Measurements from ENCODE around the gene LGALS3BP.
A peak's percentile ranks its signal among the peaks of the same experiment; 100 is the strongest.

Gene LGALS3BP

GRCh38 chr17:78929908-78930775 is 49.6 kb downstream of the LGALS3BP start:
- H3K4me3 ChIP-seq (ENCODE audit: low read depth, low read length): no peak overlapping the region
- H3K9me3 ChIP-seq (ENCODE audit: severe bottlenecking): no peaks in the 10 kb centered on the region
- DNase-seq: no peak
- no peaks in the 10 kb centered on the region for H3K36me3 ChIP-seq
- TF ChIP-seq, protein P1, sequence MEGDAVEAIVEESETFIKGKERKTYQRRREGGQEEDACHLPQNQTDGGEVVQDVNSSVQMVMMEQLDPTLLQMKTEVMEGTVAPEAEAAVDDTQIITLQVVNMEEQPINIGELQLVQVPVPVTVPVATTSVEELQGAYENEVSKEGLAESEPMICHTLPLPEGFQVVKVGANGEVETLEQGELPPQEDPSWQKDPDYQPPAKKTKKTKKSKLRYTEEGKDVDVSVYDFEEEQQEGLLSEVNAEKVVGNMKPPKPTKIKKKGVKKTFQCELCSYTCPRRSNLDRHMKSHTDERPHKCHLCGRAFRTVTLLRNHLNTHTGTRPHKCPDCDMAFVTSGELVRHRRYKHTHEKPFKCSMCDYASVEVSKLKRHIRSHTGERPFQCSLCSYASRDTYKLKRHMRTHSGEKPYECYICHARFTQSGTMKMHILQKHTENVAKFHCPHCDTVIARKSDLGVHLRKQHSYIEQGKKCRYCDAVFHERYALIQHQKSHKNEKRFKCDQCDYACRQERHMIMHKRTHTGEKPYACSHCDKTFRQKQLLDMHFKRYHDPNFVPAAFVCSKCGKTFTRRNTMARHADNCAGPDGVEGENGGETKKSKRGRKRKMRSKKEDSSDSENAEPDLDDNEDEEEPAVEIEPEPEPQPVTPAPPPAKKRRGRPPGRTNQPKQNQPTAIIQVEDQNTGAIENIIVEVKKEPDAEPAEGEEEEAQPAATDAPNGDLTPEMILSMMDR (IDR thresholded peaks at IDR 0.05; ENCODE audit: low read depth, low read length): no peak
- no peaks in the 10 kb centered on the region for H3K27me3 ChIP-seq (ENCODE audit: insufficient read depth, low read depth, severe bottlenecking)
- no peak overlapping the region for H3K27ac ChIP-seq

DNA sequence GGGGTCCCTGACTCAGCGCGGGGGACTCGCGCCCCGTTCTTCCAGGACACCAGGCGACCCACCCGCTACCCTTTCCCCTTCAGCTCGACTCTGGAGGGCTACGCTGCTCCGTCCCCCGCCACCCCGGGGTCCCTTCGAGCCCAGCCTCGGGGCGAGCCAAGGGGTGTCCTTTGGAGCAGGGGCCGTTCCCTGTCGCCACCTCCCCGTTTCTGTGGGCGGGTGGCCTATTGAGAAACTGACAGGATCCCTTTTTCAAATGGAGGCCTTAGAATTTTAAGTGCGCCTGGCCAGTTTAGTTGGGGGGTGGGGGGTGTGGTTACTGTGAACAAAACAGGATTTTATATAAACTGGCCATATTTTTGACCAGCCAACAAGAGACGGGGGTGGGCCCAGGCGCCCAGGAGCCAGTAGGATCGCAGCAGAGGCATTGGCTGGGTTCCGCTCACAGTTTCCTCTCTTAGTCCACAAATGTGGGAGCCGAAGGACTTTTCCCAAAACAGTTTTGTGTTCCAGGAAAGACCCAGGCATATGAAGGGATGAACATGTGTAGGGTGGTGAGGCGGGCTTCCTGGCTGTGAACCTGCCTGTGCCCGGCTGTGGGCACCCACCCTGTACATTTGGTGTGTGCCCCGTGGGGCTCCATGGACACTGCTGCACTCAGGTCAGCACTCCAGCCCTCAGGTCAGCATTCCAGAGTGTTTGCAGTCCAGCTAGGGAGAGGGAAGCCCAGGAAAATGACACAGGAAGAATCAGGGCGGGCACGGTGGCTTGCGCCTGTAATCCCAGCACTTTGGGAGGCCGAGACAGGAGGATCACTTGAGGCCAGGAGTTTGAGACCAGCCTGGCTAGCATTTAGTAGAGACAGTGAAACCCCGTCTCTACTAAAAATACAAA is 53.8 kb downstream of the LGALS3BP start:
- H3K27ac ChIP-seq: peak overlapping the region; percentile 95
- no peaks in the 10 kb centered on the region for H3K9me3 ChIP-seq (ENCODE audit: severe bottlenecking)
- H3K4me3 ChIP-seq (ENCODE audit: low read depth, low read length): peak overlapping the region; percentile 59
- DNase-seq: no peak
- no peaks in the 10 kb centered on the region for H3K27me3 ChIP-seq (ENCODE audit: insufficient read depth, low read depth, severe bottlenecking)
- TF ChIP-seq, protein P1 (IDR thresholded peaks at IDR 0.05; ENCODE audit: low read depth, low read length): no peak
- peaks cover 11% of the 10 kb centered on the region for H3K36me3 ChIP-seq

DNA sequence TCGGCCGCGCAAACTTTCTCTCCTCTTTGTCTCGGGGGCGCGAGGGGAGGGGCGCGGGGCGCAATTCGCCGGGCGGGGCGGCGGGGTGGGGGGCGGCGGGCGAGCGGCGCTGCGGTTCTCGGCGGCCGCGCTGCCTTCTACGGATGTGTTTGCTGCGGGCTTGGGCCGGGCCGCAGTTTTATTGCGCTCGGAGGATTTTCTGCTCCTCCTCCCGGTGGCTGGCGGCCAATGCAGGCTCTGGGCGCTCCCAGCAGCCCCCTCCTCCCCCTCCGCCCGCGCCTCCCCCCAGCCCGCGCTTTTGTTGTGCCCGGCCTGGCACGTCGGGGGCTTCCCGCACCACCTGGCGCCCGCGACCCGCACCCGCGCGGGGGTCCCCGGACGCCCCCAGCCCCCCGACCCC is 54.5 kb downstream of the LGALS3BP start, which contains the start of gene TIMP2:
TIMP2 (minus strand) TSS at position 154 of the 400 bp plus-strand sequence. CDS start 299 bp downstream, outside the sequence.
- H3K27me3 ChIP-seq (ENCODE audit: insufficient read depth, low read depth, severe bottlenecking): no peaks in the 10 kb centered on the region
- peaks cover 14% of the 10 kb centered on the region for H3K36me3 ChIP-seq
- no peaks in the 10 kb centered on the region for H3K9me3 ChIP-seq (ENCODE audit: severe bottlenecking)
- peak within 1 kb of the TSS; percentile 95 for H3K27ac ChIP-seq
- TF ChIP-seq, protein P1 (IDR thresholded peaks at IDR 0.05; ENCODE audit: low read depth, low read length): peak; percentile 36; the same call in 1 of the 2 replicates
- peak within 1 kb of the TSS; percentile 68 for H3K4me3 ChIP-seq (ENCODE audit: low read depth, low read length)
- DNase-seq: peak; percentile 96

- TF ChIP-seq, protein P1 (IDR thresholded peaks at IDR 0.05; ENCODE audit: low read depth, low read length): no peak
- Histone ChIP-seq H3K9me3 (ENCODE audit: severe bottlenecking) (no peaks in the 10 kb centered on the region), H3K27ac (peak overlapping the region; percentile 35; the same call in 1 of the 2 replicates), H3K4me3 (ENCODE audit: low read depth, low read length) (peak overlapping the region; percentile 68), H3K36me3 (peaks cover 18% of the 10 kb centered on the region), H3K27me3 (ENCODE audit: insufficient read depth, low read depth, severe bottlenecking) (no peaks in the 10 kb centered on the region)
- DNase-seq: no peak
These were observed 55.1 kb downstream of the LGALS3BP start for GRCh38 chr17:78924481-78925151.

DNA sequence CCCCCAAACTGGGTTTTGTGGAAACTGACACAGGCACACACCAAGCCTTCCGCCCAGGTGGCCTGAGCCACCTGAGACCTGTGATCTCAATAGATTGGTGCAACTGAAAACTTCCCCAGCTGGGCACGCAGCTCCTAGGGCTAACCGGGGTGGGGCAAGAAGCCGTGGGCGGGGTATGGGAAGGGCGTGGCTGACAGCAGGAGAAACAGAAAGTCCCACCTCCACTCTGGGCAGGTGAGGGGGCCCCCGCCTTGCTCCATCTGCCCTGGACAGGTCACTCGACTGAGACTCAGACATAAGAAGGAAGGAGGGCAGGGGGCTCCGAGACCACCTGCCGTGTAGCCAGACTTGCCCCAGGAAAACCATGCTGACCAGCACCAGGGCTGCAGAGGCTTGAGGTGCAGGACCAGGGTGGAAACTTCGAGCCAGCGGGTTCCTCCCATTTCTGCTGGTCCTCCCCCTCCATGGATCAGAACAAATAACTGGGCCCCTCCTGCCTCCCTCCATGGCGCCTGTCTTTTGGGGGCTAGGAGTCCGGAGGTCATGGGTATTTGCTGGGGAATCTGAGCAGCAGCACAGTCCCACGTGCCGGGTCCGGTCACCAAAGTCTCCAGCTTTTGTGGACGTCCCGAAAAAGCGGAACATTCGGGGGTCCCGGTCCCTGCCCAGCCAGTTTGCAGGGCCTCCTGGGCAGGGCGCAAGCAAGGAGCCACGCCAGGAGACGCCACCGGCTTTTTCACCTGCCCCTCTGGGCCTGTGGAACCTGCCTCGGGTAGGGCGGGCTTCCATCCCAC is 55.9 kb downstream of the LGALS3BP start:
- Histone ChIP-seq H3K27me3 (ENCODE audit: insufficient read depth, low read depth, severe bottlenecking) (no peaks in the 10 kb centered on the region), H3K9me3 (ENCODE audit: severe bottlenecking) (no peaks in the 10 kb centered on the region), H3K4me3 (ENCODE audit: low read depth, low read length) (peak overlapping the region; percentile 68), H3K36me3 (peaks cover 22% of the 10 kb centered on the region), H3K27ac (no peak overlapping the region)
- TF ChIP-seq, protein P1 (IDR thresholded peaks at IDR 0.05; ENCODE audit: low read depth, low read length): no peak
- DNase-seq: peak; percentile 86
